Cardiac fibroblast (primary cell): ENCODE measurements around the gene JAKMIP3.

Experiments used
- DNase-seq, 2 donors: peaks; one replicate each; pipeline versions ENCODE4 v3.0.0 to v3.0.0-alpha.2; 2010; ENCODE audit warnings: low read depth in 2 of 2
- H3K4me3 ChIP-seq, 2 donors: replicated peaks in 1 of 2; 1 replicate in 1 of 2; 2 replicates in 1 of 2; pipeline ENCODE4 v1.5.1; 2011; ENCODE audit warnings: low read depth in 2 of 2, low read length in 2 of 2, mild to moderate bottlenecking in 2 of 2, moderate library complexity in 1 of 2
- TF ChIP-seq, protein P1 (sequence below): IDR thresholded peaks from one replicate; pipeline ENCODE4 v1.5.1; 2011; ENCODE audit warnings: low read depth, mild to moderate bottlenecking, low read length, inconsistent platforms

Gene JAKMIP3

DNA sequence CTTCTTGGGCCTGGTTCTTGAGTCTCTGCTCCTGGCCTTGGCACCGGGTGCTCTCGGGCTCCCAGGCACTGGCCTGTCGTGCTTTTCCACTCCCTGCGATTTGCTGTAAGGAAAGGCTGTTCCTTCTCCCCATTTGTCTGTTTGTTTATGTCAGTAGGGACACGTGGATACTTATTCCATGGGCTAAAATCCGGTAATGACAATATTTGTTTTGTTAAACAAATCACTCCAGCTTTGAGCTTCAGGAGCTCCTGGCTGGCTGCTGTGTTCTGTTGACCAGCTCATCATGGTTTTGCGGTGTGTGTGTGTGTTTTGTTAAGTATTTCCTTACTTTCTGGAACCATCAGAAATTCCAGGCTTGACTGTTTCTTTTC, 17.5 kb upstream of the JAKMIP3 start:
- no peak for DNase-seq
- no peak overlapping the region for H3K4me3 ChIP-seq
- TF ChIP-seq, protein P1, sequence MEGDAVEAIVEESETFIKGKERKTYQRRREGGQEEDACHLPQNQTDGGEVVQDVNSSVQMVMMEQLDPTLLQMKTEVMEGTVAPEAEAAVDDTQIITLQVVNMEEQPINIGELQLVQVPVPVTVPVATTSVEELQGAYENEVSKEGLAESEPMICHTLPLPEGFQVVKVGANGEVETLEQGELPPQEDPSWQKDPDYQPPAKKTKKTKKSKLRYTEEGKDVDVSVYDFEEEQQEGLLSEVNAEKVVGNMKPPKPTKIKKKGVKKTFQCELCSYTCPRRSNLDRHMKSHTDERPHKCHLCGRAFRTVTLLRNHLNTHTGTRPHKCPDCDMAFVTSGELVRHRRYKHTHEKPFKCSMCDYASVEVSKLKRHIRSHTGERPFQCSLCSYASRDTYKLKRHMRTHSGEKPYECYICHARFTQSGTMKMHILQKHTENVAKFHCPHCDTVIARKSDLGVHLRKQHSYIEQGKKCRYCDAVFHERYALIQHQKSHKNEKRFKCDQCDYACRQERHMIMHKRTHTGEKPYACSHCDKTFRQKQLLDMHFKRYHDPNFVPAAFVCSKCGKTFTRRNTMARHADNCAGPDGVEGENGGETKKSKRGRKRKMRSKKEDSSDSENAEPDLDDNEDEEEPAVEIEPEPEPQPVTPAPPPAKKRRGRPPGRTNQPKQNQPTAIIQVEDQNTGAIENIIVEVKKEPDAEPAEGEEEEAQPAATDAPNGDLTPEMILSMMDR: no peak

DNA sequence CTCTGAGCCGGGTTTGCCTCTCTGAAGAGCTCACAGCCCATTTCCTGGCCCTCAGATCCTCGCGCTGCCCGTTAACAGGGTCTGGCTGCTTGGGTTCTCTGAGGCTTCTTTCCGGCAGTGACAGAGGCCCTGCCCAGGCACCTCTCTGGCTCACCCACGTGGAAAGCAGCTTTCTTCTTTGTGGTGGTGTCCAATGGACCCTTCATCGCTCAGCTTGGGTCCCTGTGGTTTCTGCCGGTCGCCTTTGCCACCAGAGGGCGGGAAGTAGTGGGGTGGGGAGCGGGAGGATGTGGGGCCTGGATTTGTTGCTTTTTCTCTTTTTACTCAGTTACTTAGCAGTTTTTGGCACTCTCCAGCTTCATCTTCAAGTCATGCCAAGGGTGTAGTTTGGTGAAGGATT, 15.6 kb upstream of the JAKMIP3 start:
- no peak overlapping the region for H3K4me3 ChIP-seq
- no peak for DNase-seq
- TF ChIP-seq, protein P1: no peak

DNA sequence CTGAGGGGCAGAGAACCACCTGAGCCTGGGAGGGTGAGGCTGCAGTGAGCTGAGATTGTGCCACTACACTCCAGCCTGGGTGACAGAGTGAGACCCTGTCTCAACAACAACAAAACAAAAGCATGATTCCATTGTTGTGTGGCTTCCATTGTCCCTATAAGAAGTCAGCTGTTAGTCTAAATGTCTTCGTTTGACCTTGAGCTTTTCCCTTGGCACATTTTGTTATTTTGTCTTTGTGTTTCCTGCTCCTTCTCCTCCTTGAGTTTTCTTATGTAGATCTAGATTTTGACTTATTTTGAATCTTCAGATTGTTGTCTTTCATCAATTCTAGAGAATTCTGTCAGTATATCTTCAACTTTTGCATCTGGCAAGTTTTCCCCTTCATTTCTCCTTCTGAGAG, 13.6 kb upstream of the JAKMIP3 start:
- TF ChIP-seq, protein P1: no peak
- no peak overlapping the region for H3K4me3 ChIP-seq
- no peak for DNase-seq

DNA sequence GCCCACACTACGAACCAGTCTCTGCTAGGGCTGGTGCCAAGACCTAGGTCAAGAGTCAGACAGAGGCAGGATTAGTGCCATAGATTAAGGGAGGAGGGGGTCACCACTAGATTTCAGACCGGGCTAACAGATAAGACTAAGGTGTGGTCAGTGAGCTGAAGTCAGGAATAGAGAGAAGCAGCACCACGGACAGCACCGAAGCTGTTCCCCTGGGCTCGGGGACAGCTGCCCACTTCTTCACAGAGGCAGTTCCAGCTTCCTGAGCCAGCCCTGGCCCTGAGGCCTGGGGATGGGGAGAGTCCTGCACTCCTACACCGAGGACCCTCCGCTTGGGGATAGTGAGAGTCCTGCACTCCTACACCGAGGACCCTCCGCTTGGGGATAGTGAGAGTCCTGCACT, 11.2 kb upstream of the JAKMIP3 start:
- TF ChIP-seq, protein P1: no peak
- DNase-seq: no peak
- H3K4me3 ChIP-seq: no peak overlapping the region

DNA sequence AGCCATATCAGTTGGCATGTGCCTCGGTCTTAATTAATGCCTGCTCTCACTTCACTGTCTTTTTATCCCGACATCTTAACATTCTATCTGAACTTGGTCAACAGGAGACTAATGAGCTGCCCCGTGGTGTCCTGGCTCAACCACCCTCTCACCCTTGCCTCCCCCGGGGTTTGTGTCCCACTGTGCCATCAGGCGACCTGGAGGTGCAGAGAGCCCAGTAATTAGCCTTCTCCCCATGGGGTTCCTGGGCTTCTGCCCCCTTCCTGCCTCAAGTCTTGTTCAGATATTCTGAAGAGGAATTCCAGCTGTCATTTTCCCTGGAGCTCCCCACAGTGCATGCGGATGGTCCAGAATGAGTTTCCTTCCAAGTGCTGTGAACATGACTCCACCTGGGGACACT, 10.1 kb upstream of the JAKMIP3 start:
- H3K4me3 ChIP-seq: no peak overlapping the region
- DNase-seq: no peak
- TF ChIP-seq, protein P1: no peak

DNA sequence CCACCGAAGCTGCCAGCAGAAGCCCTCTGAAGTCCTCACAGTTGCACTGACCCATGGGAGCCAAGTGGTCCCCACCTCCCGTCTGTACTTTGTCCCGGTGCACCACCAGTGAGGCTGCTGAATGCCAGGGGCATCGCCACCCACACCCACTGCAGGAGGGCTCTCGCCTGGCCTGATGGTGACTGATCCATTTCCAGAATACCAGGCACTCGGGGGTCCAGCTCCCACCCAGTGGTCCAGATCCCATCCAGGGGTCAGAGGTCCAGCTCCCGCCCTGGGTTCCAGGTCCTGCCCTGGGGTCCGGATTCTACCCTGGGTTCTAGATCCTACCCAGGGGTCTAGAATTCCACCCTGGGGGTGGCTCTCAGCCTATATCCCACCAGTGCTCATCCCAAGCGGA, 9.1 kb upstream of the JAKMIP3 start:
- TF ChIP-seq, protein P1: no peak

DNA sequence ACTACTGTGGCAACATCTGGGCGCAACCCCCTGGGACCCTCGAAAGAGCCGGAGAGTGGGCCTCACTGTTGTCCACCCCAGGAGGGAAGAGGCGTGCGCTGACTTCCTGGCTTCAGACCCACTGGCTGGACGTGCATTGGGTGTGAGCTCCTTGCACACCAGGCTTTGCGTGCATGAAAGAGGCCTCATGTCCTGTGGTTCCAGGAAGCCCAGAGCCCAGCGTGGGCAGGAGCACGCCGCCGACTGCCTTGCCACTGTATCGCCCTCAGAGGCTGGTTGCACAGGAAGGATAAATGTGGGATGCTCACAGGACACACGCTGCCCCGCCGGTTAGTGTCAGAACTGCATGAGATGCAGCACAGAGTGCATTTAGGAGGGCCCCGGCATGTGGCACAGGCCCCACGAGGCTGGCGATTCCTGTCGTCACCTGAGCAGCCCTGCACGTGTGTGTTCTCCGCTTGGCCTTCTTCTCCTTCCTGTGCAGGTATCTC, 8.5 kb upstream of the JAKMIP3 start:
- TF ChIP-seq, protein P1: no peak
- no peak for DNase-seq
- H3K4me3 ChIP-seq: no peak overlapping the region

More for the DNA sequence above, 9.1 kb upstream of the JAKMIP3 start:
- H3K4me3 ChIP-seq: no peak overlapping the region
- no peak for DNase-seq
